Stimulated activated CD8-positive, alpha-beta memory T cell treated with anti-CD3 and anti-CD28 coated beads, Interleukin-4, amount 100 ng/mL, for 4 hours (primary cell): ENCODE measurements around the gene PPP4R2.
"Not testable (repeated sequence)": the region's sequence is repeated elsewhere in the genome, so short reads cannot be mapped to it uniquely, and the experiment has no call there.

Experiments
- DNase-seq, 2 donors: peaks; one replicate each; pipeline ENCODE4 v3.0.0-alpha.2; 2020; ENCODE audit warnings: low read depth in 2 of 2, low spot score in 1 of 2

PPP4R2 gene

GRCh38 chr3:72977060-72977808 lies 19.4 kb upstream of the PPP4R2 start:
- DNase-seq = no peak

- DNase-seq = no peak
Observed at GRCh38 chr3:72982609-72983366, 13.8 kb upstream of the PPP4R2 start.

- DNase-seq = no peak
Observed at GRCh38 chr3:72985576-72985975, 11.0 kb upstream of the PPP4R2 start.

- DNase-seq = no peak
Observed at GRCh38 chr3:72990701-72991395, 5.8 kb upstream of the PPP4R2 start.

- DNase-seq = no peak
Observed at GRCh38 chr3:72991522-72991921, 5.1 kb upstream of the PPP4R2 start.

- no peak for DNase-seq
Observed at GRCh38 chr3:72993391-72993790, 3.2 kb upstream of the PPP4R2 start.

- DNase-seq = no peak
Observed at GRCh38 chr3:72995337-72995736, 1.3 kb upstream of the PPP4R2 start.

GRCh38 chr3:72996121-72996472 lies 514 bp upstream of the PPP4R2 start:
- DNase-seq = no peak

- peak in 1 of 2 donors; percentile 13 for DNase-seq
Observed at GRCh38 chr3:72997421-72997961, 880 bp downstream of the PPP4R2 start.

- no peak for DNase-seq
Observed at GRCh38 chr3:72998466-72998865, 1.9 kb downstream of the PPP4R2 start.

- DNase-seq = no peak
Observed at GRCh38 chr3:72999951-73000350, 3.3 kb downstream of the PPP4R2 start.

GRCh38 chr3:73003050-73003449 lies 6.4 kb downstream of the PPP4R2 start:
- DNase-seq = not testable (repeated sequence)

- DNase-seq = no peak
Observed at GRCh38 chr3:73004316-73004715, 7.7 kb downstream of the PPP4R2 start.

GRCh38 chr3:73007992-73008712 lies 11.5 kb downstream of the PPP4R2 start:
- no peak for DNase-seq

GRCh38 chr3:73009008-73009407 lies 12.4 kb downstream of the PPP4R2 start:
- DNase-seq = no peak

GRCh38 chr3:73009750-73010149 lies 13.1 kb downstream of the PPP4R2 start:
- no peak for DNase-seq

GRCh38 chr3:73010158-73010557 lies 13.5 kb downstream of the PPP4R2 start:
- no peak for DNase-seq

- DNase-seq = no peak
Observed at GRCh38 chr3:73018298-73018697, 21.7 kb downstream of the PPP4R2 start.

- no peak for DNase-seq
Observed at GRCh38 chr3:73018790-73019441, 22.3 kb downstream of the PPP4R2 start.

- no peak for DNase-seq
Observed at GRCh38 chr3:73021301-73021835, 24.8 kb downstream of the PPP4R2 start.
